H1 (cell line): Measurements from ENCODE around the gene APOL6. TPM values are rescaled to one million over a fixed set of nuclear protein-coding genes. Genes with fewer than 3 reads are reported as not detected.

ENCODE experiments used
- CTCF ChIA-PET: fragments of 300-600 bp; sonication (Branson Sonifier 250); formaldehyde crosslinking; loops from one replicate; lab custom pipeline; 2021; ENCODE audit not compliant: partially characterized antibody; lab: Charles Lee
- POLR2A ChIA-PET: fragments of 300-600 bp; sonication (Branson Sonifier 250); formaldehyde crosslinking; loops from one replicate; lab custom pipeline; 2021; ENCODE audit warnings: inconsistent platforms; ENCODE audit not compliant: partially characterized antibody; lab: Charles Lee
- DNase-seq, 2 experiments: peaks; one replicate each; pipeline versions ENCODE4 v3.0.0 to v3.0.0-alpha.2; 2010 to 2022; ENCODE audit warnings: low spot score in 2 of 2, low read depth in 1 of 2, mixed read lengths in 1 of 2
- FAIRE-seq: peaks from 2 replicates; lab custom pipeline; 2011; peaks lifted over from hg19 to GRCh38; lab: Jason Lieb, UNC
- H2AFZ ChIP-seq: 2 replicates; pipeline ENCODE4 v1.8.1; 2012; ENCODE audit warnings: low read length, inconsistent platforms
- H2AK5ac ChIP-seq: 2 replicates; pipeline ENCODE4 v1.6.1; 2013; ENCODE audit warnings: low read depth, low read length
- H2BK120ac ChIP-seq: replicated peaks from 2 replicates; pipeline ENCODE3; 2013; ENCODE audit warnings: low read depth, low read length, inconsistent platforms
- H2BK12ac ChIP-seq: 2 replicates; pipeline ENCODE4 v1.6.1; 2013; ENCODE audit warnings: low read depth, low read length
- H2BK15ac ChIP-seq: 2 replicates; pipeline ENCODE4 v1.6.1; 2013; ENCODE audit warnings: low read length
- H2BK20ac ChIP-seq: 2 replicates; pipeline ENCODE4 v1.6.1; 2013; ENCODE audit warnings: low read length
- H2BK5ac ChIP-seq: 2 replicates; pipeline ENCODE4 v1.6.1; 2013; ENCODE audit warnings: low read depth, low read length
- H3K14ac ChIP-seq: 2 replicates; pipeline ENCODE4 v1.6.1; 2013; ENCODE audit warnings: inconsistent platforms; ENCODE audit not compliant: insufficient read length
- H3K18ac ChIP-seq: 2 replicates; pipeline ENCODE4 v1.6.1; 2013; ENCODE audit warnings: low read length; ENCODE audit errors: extremely low read depth
- H3K23ac ChIP-seq: 2 replicates; pipeline ENCODE4 v1.6.1; 2013; ENCODE audit warnings: inconsistent platforms; ENCODE audit not compliant: insufficient read length
- H3K23me2 ChIP-seq: 2 replicates; pipeline ENCODE4 v1.6.1; 2013; ENCODE audit warnings: low read depth, low read length
- H3K27ac ChIP-seq: 2 replicates; pipeline ENCODE4 v1.6.1; 2011; ENCODE audit warnings: low read depth, low read length, inconsistent platforms
- H3K27me3 ChIP-seq, 4 experiments: replicated peaks in 1 of 4; 1 replicate in 1 of 4; 2 replicates in 3 of 4; pipeline versions ENCODE4 v1.6.1 to v1.8.1; 2011 to 2013; ENCODE audit warnings: low read length in 3 of 4, mild to moderate bottlenecking in 3 of 4, inconsistent platforms in 2 of 4, mixed read lengths in 2 of 4, moderate library complexity in 1 of 4; ENCODE audit not compliant: control insufficient read depth in 3 of 4, insufficient read depth in 3 of 4; ENCODE audit errors: extremely low read depth in 1 of 4
- H3K36me3 ChIP-seq, 4 experiments: 2 replicates each; pipeline versions ENCODE4 v1.6.1 to v1.8.1; 2011 to 2013; ENCODE audit warnings: mild to moderate bottlenecking in 4 of 4, low read length in 3 of 4, moderate library complexity in 2 of 4, control low read depth in 1 of 4, inconsistent platforms in 1 of 4; ENCODE audit not compliant: insufficient read depth in 4 of 4, control insufficient read depth in 2 of 4
- H3K4ac ChIP-seq: replicated peaks from 2 replicates; pipeline ENCODE3; 2013; ENCODE audit warnings: low read length, low read depth, mixed read lengths, inconsistent platforms; ENCODE audit not compliant: insufficient read length
- H3K4me1 ChIP-seq, 4 experiments: replicated peaks in 1 of 4; 1 replicate in 1 of 4; 2 replicates in 3 of 4; pipeline versions ENCODE4 v1.6.1 to v1.8.1; 2011 to 2013; ENCODE audit warnings: low read length in 3 of 4, inconsistent platforms in 2 of 4, mixed read lengths in 1 of 4; ENCODE audit not compliant: insufficient read depth in 4 of 4, control insufficient read depth in 3 of 4
- H3K4me2 ChIP-seq, 2 experiments: 2 replicates each; pipeline versions ENCODE4 v1.6.1 to v1.8.1; 2011 to 2013; ENCODE audit warnings: low read depth in 2 of 2, low read length in 2 of 2, control low read depth in 1 of 2, inconsistent platforms in 1 of 2, mild to moderate bottlenecking in 1 of 2; ENCODE audit not compliant: insufficient read depth in 1 of 2
- H3K4me3 ChIP-seq, 4 experiments: fragments of 200-600, 300-600 bp in 1 of 4; sonication (generic), shearing (Covaris generic), sonication (Bioruptor Twin) in 1 of 4; 2 replicates each; pipeline versions ENCODE4 v1.5.1 to v1.8.1; 2011 to 2016; ENCODE audit warnings: low read length in 4 of 4, low read depth in 3 of 4, control low read depth in 2 of 4, inconsistent platforms in 2 of 4, mild to moderate bottlenecking in 2 of 4, mixed read lengths in 1 of 4, moderate library complexity in 1 of 4; ENCODE audit not compliant: insufficient read depth in 2 of 4; ENCODE audit errors: extremely low read depth in 1 of 4
- H3K56ac ChIP-seq: replicated peaks from 2 replicates; pipeline ENCODE3; 2013; ENCODE audit warnings: low read depth, mild to moderate bottlenecking, mixed read lengths, low read length, inconsistent platforms; ENCODE audit not compliant: insufficient read length
- H3K79me1 ChIP-seq: 2 replicates; pipeline ENCODE4 v1.6.1; 2013; ENCODE audit warnings: low read depth, low read length, control low read depth
- H3K79me2 ChIP-seq, 2 experiments: 2 replicates each; pipeline versions ENCODE4 v1.6.1 to v1.8.1; 2012 to 2013; ENCODE audit warnings: low read length in 2 of 2, mild to moderate bottlenecking in 2 of 2, inconsistent platforms in 1 of 2; ENCODE audit not compliant: insufficient read depth in 2 of 2, control insufficient read depth in 1 of 2
- H3K9ac ChIP-seq, 4 experiments: replicated peaks in 1 of 4; 1 replicate in 1 of 4; 2 replicates in 3 of 4; pipeline versions ENCODE4 v1.6.1 to v1.8.1; 2011 to 2013; ENCODE audit warnings: low read depth in 3 of 4, low read length in 3 of 4, control low read depth in 2 of 4, mild to moderate bottlenecking in 2 of 4, moderate library complexity in 2 of 4, inconsistent platforms in 1 of 4; ENCODE audit errors: extremely low read depth in 1 of 4
- H3K9me3 ChIP-seq, 2 experiments: 2 replicates each; pipeline versions ENCODE4 v1.6.1 to v1.8.1; 2012 to 2013; ENCODE audit warnings: mild to moderate bottlenecking in 2 of 2, moderate library complexity in 2 of 2, control low read depth in 1 of 2, inconsistent platforms in 1 of 2, low read depth in 1 of 2, low read length in 1 of 2, mixed read lengths in 1 of 2; ENCODE audit not compliant: insufficient read depth in 2 of 2
- H4K20me1 ChIP-seq, 2 experiments: replicated peaks in 1 of 2; 2 replicates each; pipeline versions ENCODE3 to v1.8.1; 2011 to 2013; ENCODE audit warnings: inconsistent platforms in 2 of 2, low read length in 2 of 2, mild to moderate bottlenecking in 1 of 2; ENCODE audit not compliant: insufficient read depth in 2 of 2, control insufficient read depth in 1 of 2
- H4K5ac ChIP-seq: 2 replicates; pipeline ENCODE4 v1.6.1; 2013; ENCODE audit warnings: low read length, low read depth, mixed read lengths, inconsistent platforms; ENCODE audit not compliant: insufficient read length
- H4K8ac ChIP-seq: 2 replicates; pipeline ENCODE4 v1.8.0; 2013; ENCODE audit warnings: mild to moderate bottlenecking, moderate library complexity, low read length, inconsistent platforms; ENCODE audit not compliant: insufficient read depth; ENCODE audit errors: extremely low read depth
- H4K91ac ChIP-seq: replicated peaks from 2 replicates; pipeline ENCODE3; 2013; ENCODE audit warnings: low read length, mixed read lengths, inconsistent platforms; ENCODE audit not compliant: insufficient read length
- BCL11A ChIP-seq, 2 experiments: IDR thresholded peaks; one replicate each; pipeline ENCODE4 v1.6.1; 2011; ENCODE audit warnings: low read depth in 2 of 2, low read length in 2 of 2, mild to moderate bottlenecking in 2 of 2
- JUND ChIP-seq: IDR thresholded peaks from 2 replicates; pipeline ENCODE4 v1.6.1; 2011; ENCODE audit warnings: mild to moderate bottlenecking, improper control_type of control experiment, low read length
- SP4 ChIP-seq: IDR thresholded peaks from 2 replicates; pipeline ENCODE4 v1.6.1; 2012; ENCODE audit warnings: low read length, inconsistent platforms
- TAF7 ChIP-seq: optimal IDR thresholded peaks from 2 replicates; pipeline ENCODE3; 2011; ENCODE audit warnings: low read depth, mild to moderate bottlenecking, inconsistent platforms, low read length, moderate library complexity, borderline replicate concordance
- TEAD4 ChIP-seq: IDR thresholded peaks from 2 replicates; pipeline ENCODE4 v1.6.1; 2012; ENCODE audit warnings: low read depth, low read length, inconsistent platforms, mixed read lengths
- WGBS, 2 experiments: shearing (Covaris generic) in 1 of 2; methylation state at CpG; one replicate each; pipeline versions ENCODE4 v1.1.6 to v1.1.7; 2013 to 2015; ENCODE audit warnings: low lambda C conversion rate in 2 of 2, mixed read lengths in 2 of 2, inconsistent platforms in 1 of 2, low coverage in 1 of 2, missing lambda C conversion rate in 1 of 2; ENCODE audit not compliant: insufficient replicate concordance in 2 of 2, insufficient coverage in 1 of 2, insufficient read length in 1 of 2; ENCODE audit errors: extremely low coverage in 1 of 2, missing lambda C conversion rate in 1 of 2; 5-methylcytosine and 5-hydroxymethylcytosine counted together
- polyA plus RNA-seq, 7 experiments: library from polyadenylated mRNA; depleted of rRNA in 3 of 7; stranded (reverse) in 5 of 7; unstranded in 2 of 7; fragments of >200 nt in 5 of 7; fragments of 200-250 nt in 2 of 7; gene quantifications; 1 replicate in 5 of 7; 2 replicates in 1 of 7; 4 replicates in 1 of 7; pipeline versions ENCODE4 v1.2.1 to v1.2.3, GENCODE V29; 2011 to 2013; ENCODE audit warnings: missing spikeins in 2 of 7, mixed read lengths in 2 of 7
- total RNA-seq: library from RNA; stranded (reverse); fragmentation: NEBNext Ultra II Directional; extraction: Animal tissue kit (Norgen Biotek cat#: 25700); gene quantifications from 2 replicates; pipeline ENCODE4 v1.2.1, GENCODE V29; 2021

The APOL6 gene
- total and polyA plus RNA-seq, 2 of the 8 experiments (the other 6 are each of a cell fraction or from before 2014, with no cell fraction given) = 0.06 to 0.13 TPM

GRCh38 chr22:35642305-35642741 lies 5.9 kb upstream of the APOL6 start:
- H3K23ac ChIP-seq = no peak overlapping the region
- H2BK120ac ChIP-seq = no peak overlapping the region
- no peaks in the 10 kb centered on the region for H4K20me1 ChIP-seq
- TF ChIP-seq SP4 = no peak
- TF ChIP-seq TEAD4 = no peak
- no peak for TF ChIP-seq JUND
- no peak for TF ChIP-seq BCL11A (IDR thresholded peaks at IDR 0.05; ENCODE audit: low read depth in 2 of 2, low read length in 2 of 2)
- no peak for TF ChIP-seq TAF7
- H3K9ac ChIP-seq = no peak overlapping the region
- H2AFZ ChIP-seq = no peak overlapping the region; the same call in 1 of the 2 replicates
- H3K4me1 ChIP-seq = peaks cover 0 to 3% (median 0%) of the 10 kb centered on the region in 4 experiments; a peak in 2 of 7 replicates
- no peak overlapping the region for H3K4ac ChIP-seq
- H2BK20ac ChIP-seq = peak overlapping the region; percentile 21; the same call in 1 of the 2 replicates
- POLR2A ChIA-PET = no interaction called here
- DNase-seq (no peak), FAIRE-seq (no peak)
- H3K27me3 ChIP-seq = no peaks in the 10 kb centered on the region; a peak in 1 of 7 replicates
- CTCF ChIA-PET = interaction anchor here (1.6 kb wide), 1 partner anchor 11 kb away, joined by 6 read pairs; no protein-coding TSS in a partner anchor
- no peak overlapping the region for H3K14ac ChIP-seq
- no peak overlapping the region for H2AK5ac ChIP-seq
- H2BK15ac ChIP-seq = no peak overlapping the region; the same call in 1 of the 2 replicates
- H3K27ac ChIP-seq = no peak overlapping the region
- no peak overlapping the region for H4K5ac ChIP-seq
- H3K9me3 ChIP-seq = no peaks in the 10 kb centered on the region
- no peak overlapping the region for H3K18ac ChIP-seq
- H3K4me3 ChIP-seq = no peak overlapping the region
- no peaks in the 10 kb centered on the region for H3K79me1 ChIP-seq
- H3K4me2 ChIP-seq = no peak overlapping the region
- H3K23me2 ChIP-seq = no peaks in the 10 kb centered on the region
- no peak overlapping the region; the same call in 1 of the 2 replicates for H2BK5ac ChIP-seq
- no peak overlapping the region; the same call in 1 of the 2 replicates for H4K8ac ChIP-seq
- peak overlapping the region; percentile 11 for H4K91ac ChIP-seq
- H2BK12ac ChIP-seq = no peak overlapping the region
- no peak overlapping the region for H3K56ac ChIP-seq
- H3K79me2 ChIP-seq = no peaks in the 10 kb centered on the region
- WGBS, 2 experiments = 95% methylated on average over 2 of the region's 2 CpGs; no CpG with 5 or more reads in 1 of the 2 experiments
- H3K36me3 ChIP-seq = no peaks in the 10 kb centered on the region
